HEK293 (cell line): ENCODE results near the gene ACADL.

Experiments
- CTCF ChIA-PET: fragments of 350-600 bp; formaldehyde crosslinking; extraction: SDS; loops from one replicate; lab custom pipeline; 2021; ENCODE audit warnings: antibody characterized with exemption; lab: Yijun Ruan, JAX
- POLR2A ChIA-PET: fragments of 300-600 bp; formaldehyde crosslinking; extraction: SDS; loops from one replicate; lab custom pipeline; 2020; ENCODE audit warnings: antibody characterized with exemption, inconsistent platforms; lab: Yijun Ruan, JAX
- H3K27ac ChIP-seq: fragments of 200-500 bp; sonication (Bioruptor generic); 2 replicates; pipeline ENCODE4 v1.5.1; 2014; ENCODE audit warnings: low read depth, low read length, control low read depth, inconsistent platforms; ENCODE audit errors: extremely low read depth
- H3K36me3 ChIP-seq, 2 experiments: fragments of 200-500 bp in 1 of 2; sonication (Bioruptor generic) in 1 of 2; 1 replicate in 1 of 2; 2 replicates in 1 of 2; pipeline ENCODE4 v1.5.1; 2014 to 2017; ENCODE audit warnings: inconsistent platforms in 2 of 2, low read length in 2 of 2; ENCODE audit not compliant: control insufficient read depth in 2 of 2, insufficient read depth in 1 of 2
- H3K4me1 ChIP-seq: fragments of 200-500 bp; sonication (Bioruptor generic); 2 replicates; pipeline ENCODE4 v1.5.1; 2014; ENCODE audit warnings: mild to moderate bottlenecking, low read length, inconsistent platforms; ENCODE audit not compliant: control insufficient read depth, insufficient read depth
- H3K4me3 ChIP-seq: 2 replicates; pipeline ENCODE4 v1.5.1; 2011; ENCODE audit warnings: low read depth, mild to moderate bottlenecking, control low read depth, low read length, moderate library complexity
- H3K9me3 ChIP-seq: fragments of 200-500 bp; sonication (Bioruptor generic); 2 replicates; pipeline ENCODE4 v1.5.1; 2014; ENCODE audit warnings: low read depth, low read length, inconsistent platforms; ENCODE audit not compliant: control insufficient read depth, insufficient read depth
- GLI2 ChIP-seq: fragments of 450-650 bp; formaldehyde crosslinking; IDR thresholded peaks from 2 replicates; pipeline ENCODE4; 2017; ENCODE audit warnings: missing biosample characterization, missing genetic modification characterization, low read depth, borderline replicate concordance
- MYNN ChIP-seq: fragments of 450-650 bp; formaldehyde crosslinking; IDR thresholded peaks from 2 replicates; pipeline ENCODE4 v1.5.1; 2016; ENCODE audit warnings: missing biosample characterization, missing genetic modification characterization, borderline replicate concordance
- SCRT1 ChIP-seq: fragments of 450-650 bp; formaldehyde crosslinking; IDR thresholded peaks from 2 replicates; pipeline ENCODE4 v1.5.1; 2016; ENCODE audit warnings: missing biosample characterization, missing genetic modification characterization, borderline replicate concordance
- SCRT2 ChIP-seq: fragments of 450-650 bp; formaldehyde crosslinking; IDR thresholded peaks from 2 replicates; pipeline ENCODE4 v1.5.1; 2016; ENCODE audit warnings: missing biosample characterization, missing genetic modification characterization
- ZBTB48 ChIP-seq: fragments of 450-650 bp; formaldehyde crosslinking; IDR thresholded peaks from 2 replicates; pipeline ENCODE4 v1.5.1; 2016; ENCODE audit warnings: missing biosample characterization, missing genetic modification characterization
- ZFP3 ChIP-seq: fragments of 450-650 bp; formaldehyde crosslinking; IDR thresholded peaks from 2 replicates; pipeline ENCODE4 v1.5.1; 2016; ENCODE audit warnings: low read depth, missing biosample characterization, missing genetic modification characterization
- ZNF2 ChIP-seq: fragments of 450-650 bp; formaldehyde crosslinking; IDR thresholded peaks from 2 replicates; pipeline ENCODE4 v1.5.1; 2016; ENCODE audit warnings: missing biosample characterization, missing genetic modification characterization
- ZNF24 ChIP-seq: fragments of 450-650 bp; formaldehyde crosslinking; IDR thresholded peaks from 2 replicates; pipeline ENCODE4 v1.5.1; 2016; ENCODE audit warnings: missing biosample characterization, missing genetic modification characterization
- ZNF266 ChIP-seq: fragments of 450-650 bp; formaldehyde crosslinking; IDR thresholded peaks from 2 replicates; pipeline ENCODE4 v1.5.1; 2016; ENCODE audit warnings: missing biosample characterization, missing genetic modification characterization, low read depth
- ZNF311 ChIP-seq: fragments of 450-650 bp; formaldehyde crosslinking; IDR thresholded peaks from 2 replicates; pipeline ENCODE4 v1.5.1; 2017; ENCODE audit warnings: missing biosample characterization, missing genetic modification characterization, borderline replicate concordance
- ZNF37A ChIP-seq: fragments of 450-650 bp; IDR thresholded peaks from 2 replicates; pipeline ENCODE4 v1.5.1; 2018; ENCODE audit warnings: missing biosample characterization, missing genetic modification characterization
- ZNF416 ChIP-seq: fragments of 450-650 bp; formaldehyde crosslinking; IDR thresholded peaks from 2 replicates; pipeline ENCODE4 v1.5.1; 2016; ENCODE audit warnings: missing biosample characterization, missing genetic modification characterization
- ZNF549 ChIP-seq: fragments of 450-650 bp; IDR thresholded peaks from 2 replicates; pipeline ENCODE4 v1.5.1; 2018; ENCODE audit warnings: missing biosample characterization, missing genetic modification characterization, mild to moderate bottlenecking, inconsistent platforms, moderate library complexity
- ZNF585B ChIP-seq: fragments of 450-650 bp; formaldehyde crosslinking; IDR thresholded peaks from 2 replicates; pipeline ENCODE4 v1.5.1; 2016; ENCODE audit warnings: missing biosample characterization, missing genetic modification characterization
- ZNF624 ChIP-seq: fragments of 450-650 bp; formaldehyde crosslinking; IDR thresholded peaks from 2 replicates; pipeline ENCODE4 v1.5.1; 2017; ENCODE audit warnings: missing biosample characterization, missing genetic modification characterization
- ZNF654 ChIP-seq: fragments of 450-650 bp; formaldehyde crosslinking; IDR thresholded peaks from 2 replicates; pipeline ENCODE4 v1.5.1; 2016; ENCODE audit warnings: low read depth, missing biosample characterization, missing genetic modification characterization
- ZNF830 ChIP-seq: fragments of 450-650 bp; IDR thresholded peaks from 2 replicates; pipeline ENCODE4 v1.5.0; 2018; ENCODE audit warnings: missing biosample characterization, missing genetic modification characterization, low read depth, mild to moderate bottlenecking, moderate library complexity
- TF ChIP-seq, protein P1 (sequence below): fragments of 450-650 bp; formaldehyde crosslinking; IDR thresholded peaks from 2 replicates; pipeline ENCODE4 v1.5.1; 2017; ENCODE audit warnings: missing biosample characterization, mild to moderate bottlenecking, missing genetic modification characterization, moderate library complexity
- TF ChIP-seq, protein P2 (sequence below): fragments of 450-650 bp; formaldehyde crosslinking; IDR thresholded peaks from 2 replicates; pipeline ENCODE4 v1.5.1; 2016; ENCODE audit warnings: missing biosample characterization, missing genetic modification characterization
- TF ChIP-seq, protein P3 (sequence below): fragments of 450-650 bp; formaldehyde crosslinking; IDR thresholded peaks from 2 replicates; pipeline ENCODE4 v1.5.1; 2016; ENCODE audit warnings: missing biosample characterization, missing genetic modification characterization
- TF ChIP-seq, protein P4 (sequence below): fragments of 450-650 bp; formaldehyde crosslinking; IDR thresholded peaks from 2 replicates; pipeline ENCODE4 v1.5.1; 2016; ENCODE audit warnings: missing biosample characterization, missing genetic modification characterization, low read depth
- TF ChIP-seq, protein P5 (sequence below): fragments of 450-650 bp; formaldehyde crosslinking; IDR thresholded peaks from 2 replicates; pipeline ENCODE4 v1.5.1; 2017; ENCODE audit warnings: missing biosample characterization, missing genetic modification characterization
- TF ChIP-seq, protein P6 (sequence below): fragments of 450-650 bp; formaldehyde crosslinking; IDR thresholded peaks from 2 replicates; pipeline ENCODE4 v1.5.1; 2016; ENCODE audit warnings: missing biosample characterization, missing genetic modification characterization

Gene ACADL

DNA sequence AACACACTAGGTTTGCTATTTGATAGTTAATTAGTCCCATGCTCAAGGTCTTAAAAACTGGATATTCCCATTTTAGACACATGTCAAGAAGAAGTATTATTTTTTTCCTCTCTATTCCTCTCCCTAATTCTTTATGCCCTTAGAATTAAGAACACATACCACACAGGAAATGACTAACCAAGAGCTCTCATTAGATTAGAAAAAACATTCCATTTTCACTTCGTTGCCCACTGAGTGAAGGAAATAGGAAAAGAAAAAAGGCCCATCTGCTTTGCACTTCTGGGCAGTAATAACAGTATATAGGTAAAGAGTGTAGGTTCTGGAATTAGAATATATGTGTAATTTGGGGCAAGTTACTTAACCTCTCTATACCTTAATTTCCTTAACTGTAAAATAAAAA, 26.9 kb downstream of the ACADL start (continued):
- TF ChIP-seq, protein P1, sequence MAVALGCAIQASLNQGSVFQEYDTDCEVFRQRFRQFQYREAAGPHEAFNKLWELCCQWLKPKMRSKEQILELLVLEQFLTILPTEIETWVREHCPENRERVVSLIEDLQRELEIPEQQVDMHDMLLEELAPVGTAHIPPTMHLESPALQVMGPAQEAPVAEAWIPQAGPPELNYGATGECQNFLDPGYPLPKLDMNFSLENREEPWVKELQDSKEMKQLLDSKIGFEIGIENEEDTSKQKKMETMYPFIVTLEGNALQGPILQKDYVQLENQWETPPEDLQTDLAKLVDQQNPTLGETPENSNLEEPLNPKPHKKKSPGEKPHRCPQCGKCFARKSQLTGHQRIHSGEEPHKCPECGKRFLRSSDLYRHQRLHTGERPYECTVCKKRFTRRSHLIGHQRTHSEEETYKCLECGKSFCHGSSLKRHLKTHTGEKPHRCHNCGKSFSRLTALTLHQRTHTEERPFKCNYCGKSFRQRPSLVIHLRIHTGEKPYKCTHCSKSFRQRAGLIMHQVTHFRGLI (tag by site-specific recombination): no peak
- TF ChIP-seq ZNF311 (tag by site-specific recombination): no peak
- no peak for TF ChIP-seq ZNF2 (tag by site-specific recombination)

DNA sequence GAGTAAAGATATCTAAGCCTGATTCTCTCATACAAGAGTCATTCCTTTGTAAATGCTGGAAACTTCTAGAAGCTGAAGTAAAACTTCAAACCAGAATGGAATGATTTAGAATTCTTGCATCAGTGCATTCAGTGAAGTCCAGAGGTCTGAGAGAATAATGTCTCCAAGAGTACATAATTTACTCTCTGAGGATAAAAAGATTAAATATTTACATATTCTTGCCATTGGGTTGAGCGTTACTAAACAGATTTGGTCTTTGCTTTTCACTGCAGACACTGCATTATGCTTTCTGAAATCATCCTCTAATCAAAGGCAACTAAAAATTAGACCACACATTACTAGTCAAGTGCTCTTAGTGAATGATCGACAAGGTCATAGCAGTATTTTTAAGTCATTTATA, 27.5 kb downstream of the ACADL start:
- H3K27ac ChIP-seq: no peak overlapping the region
- TF ChIP-seq, protein P2, sequence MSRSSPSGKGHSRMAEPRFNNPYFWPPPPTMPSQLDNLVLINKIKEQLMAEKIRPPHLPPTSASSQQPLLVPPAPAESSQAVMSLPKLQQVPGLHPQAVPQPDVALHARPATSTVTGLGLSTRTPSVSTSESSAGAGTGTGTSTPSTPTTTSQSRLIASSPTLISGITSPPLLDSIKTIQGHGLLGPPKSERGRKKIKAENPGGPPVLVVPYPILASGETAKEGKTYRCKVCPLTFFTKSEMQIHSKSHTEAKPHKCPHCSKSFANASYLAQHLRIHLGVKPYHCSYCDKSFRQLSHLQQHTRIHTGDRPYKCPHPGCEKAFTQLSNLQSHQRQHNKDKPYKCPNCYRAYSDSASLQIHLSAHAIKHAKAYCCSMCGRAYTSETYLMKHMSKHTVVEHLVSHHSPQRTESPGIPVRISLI (tag by site-specific recombination): no peak
- TF ChIP-seq ZFP3 (tag by site-specific recombination): no peak
- no peaks in the 10 kb centered on the region for H3K9me3 ChIP-seq
- H3K4me1 ChIP-seq: no peaks in the 10 kb centered on the region
- ChIA-PET POLR2A (no interaction called here), CTCF (interaction anchor here (0.6 to 2.0 kb wide), 8 partner anchors 9 to 1922 kb away, joined by 3 to 13 read pairs (median 4); no protein-coding TSS in a partner anchor)
- no peaks in the 10 kb centered on the region for H3K36me3 ChIP-seq
- H3K4me3 ChIP-seq: no peak overlapping the region

DNA sequence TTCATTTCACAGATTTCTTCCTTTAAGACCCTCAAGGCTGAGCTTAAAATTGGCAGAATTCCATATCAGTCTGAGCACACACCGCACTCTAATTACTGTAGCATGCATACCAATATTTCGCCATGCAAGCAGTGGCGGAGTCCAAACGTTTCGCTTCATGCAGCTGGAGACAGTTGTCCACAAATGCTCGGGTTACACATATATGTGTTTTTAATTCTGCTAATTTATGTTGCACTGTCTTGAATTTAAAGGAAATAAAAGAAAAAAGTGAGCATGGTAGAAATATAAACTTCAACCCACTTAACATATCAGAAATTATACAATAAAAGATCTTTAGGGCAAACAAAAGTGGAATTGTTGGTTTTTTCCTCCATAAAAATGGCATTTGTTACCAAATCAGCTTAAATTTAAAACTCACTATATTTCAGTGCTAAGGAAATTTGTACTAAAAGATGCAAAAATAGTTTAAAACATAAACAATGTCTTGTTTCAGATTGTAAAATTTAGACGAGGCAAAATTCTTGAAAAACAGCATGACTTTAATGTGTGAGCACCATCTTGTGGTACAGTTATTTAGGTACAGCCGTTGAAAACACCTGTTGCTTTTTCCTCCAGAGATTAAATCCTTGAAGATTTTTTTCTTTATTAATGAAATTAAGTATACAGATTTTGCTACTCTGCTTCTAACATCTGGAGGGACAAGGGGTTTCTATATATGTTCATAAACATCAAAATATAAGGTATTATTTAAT, 30.0 kb downstream of the ACADL start:
- TF ChIP-seq ZNF416 (tag by site-specific recombination): no peak
- TF ChIP-seq, protein P3, sequence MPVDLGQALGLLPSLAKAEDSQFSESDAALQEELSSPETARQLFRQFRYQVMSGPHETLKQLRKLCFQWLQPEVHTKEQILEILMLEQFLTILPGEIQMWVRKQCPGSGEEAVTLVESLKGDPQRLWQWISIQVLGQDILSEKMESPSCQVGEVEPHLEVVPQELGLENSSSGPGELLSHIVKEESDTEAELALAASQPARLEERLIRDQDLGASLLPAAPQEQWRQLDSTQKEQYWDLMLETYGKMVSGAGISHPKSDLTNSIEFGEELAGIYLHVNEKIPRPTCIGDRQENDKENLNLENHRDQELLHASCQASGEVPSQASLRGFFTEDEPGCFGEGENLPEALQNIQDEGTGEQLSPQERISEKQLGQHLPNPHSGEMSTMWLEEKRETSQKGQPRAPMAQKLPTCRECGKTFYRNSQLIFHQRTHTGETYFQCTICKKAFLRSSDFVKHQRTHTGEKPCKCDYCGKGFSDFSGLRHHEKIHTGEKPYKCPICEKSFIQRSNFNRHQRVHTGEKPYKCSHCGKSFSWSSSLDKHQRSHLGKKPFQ (tag by site-specific recombination): no peak
- TF ChIP-seq ZNF830 (tag by site-specific recombination): no peak
- TF ChIP-seq, protein P4, sequence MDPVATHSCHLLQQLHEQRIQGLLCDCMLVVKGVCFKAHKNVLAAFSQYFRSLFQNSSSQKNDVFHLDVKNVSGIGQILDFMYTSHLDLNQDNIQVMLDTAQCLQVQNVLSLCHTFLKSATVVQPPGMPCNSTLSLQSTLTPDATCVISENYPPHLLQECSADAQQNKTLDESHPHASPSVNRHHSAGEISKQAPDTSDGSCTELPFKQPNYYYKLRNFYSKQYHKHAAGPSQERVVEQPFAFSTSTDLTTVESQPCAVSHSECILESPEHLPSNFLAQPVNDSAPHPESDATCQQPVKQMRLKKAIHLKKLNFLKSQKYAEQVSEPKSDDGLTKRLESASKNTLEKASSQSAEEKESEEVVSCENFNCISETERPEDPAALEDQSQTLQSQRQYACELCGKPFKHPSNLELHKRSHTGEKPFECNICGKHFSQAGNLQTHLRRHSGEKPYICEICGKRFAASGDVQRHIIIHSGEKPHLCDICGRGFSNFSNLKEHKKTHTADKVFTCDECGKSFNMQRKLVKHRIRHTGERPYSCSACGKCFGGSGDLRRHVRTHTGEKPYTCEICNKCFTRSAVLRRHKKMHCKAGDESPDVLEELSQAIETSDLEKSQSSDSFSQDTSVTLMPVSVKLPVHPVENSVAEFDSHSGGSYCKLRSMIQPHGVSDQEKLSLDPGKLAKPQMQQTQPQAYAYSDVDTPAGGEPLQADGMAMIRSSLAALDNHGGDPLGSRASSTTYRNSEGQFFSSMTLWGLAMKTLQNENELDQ (tag by site-specific recombination): no peak
- TF ChIP-seq ZNF549 (tag by site-specific recombination): no peak
- no peak for TF ChIP-seq GLI2
- peak; percentile 97 for TF ChIP-seq SCRT2 (tag by site-specific recombination)
- TF ChIP-seq, protein P5, sequence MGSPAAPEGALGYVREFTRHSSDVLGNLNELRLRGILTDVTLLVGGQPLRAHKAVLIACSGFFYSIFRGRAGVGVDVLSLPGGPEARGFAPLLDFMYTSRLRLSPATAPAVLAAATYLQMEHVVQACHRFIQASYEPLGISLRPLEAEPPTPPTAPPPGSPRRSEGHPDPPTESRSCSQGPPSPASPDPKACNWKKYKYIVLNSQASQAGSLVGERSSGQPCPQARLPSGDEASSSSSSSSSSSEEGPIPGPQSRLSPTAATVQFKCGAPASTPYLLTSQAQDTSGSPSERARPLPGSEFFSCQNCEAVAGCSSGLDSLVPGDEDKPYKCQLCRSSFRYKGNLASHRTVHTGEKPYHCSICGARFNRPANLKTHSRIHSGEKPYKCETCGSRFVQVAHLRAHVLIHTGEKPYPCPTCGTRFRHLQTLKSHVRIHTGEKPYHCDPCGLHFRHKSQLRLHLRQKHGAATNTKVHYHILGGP (tag by site-specific recombination): no peak
- TF ChIP-seq SCRT1 (tag by site-specific recombination): peak; percentile 86
- TF ChIP-seq ZNF624: no peak
- TF ChIP-seq, protein P6, sequence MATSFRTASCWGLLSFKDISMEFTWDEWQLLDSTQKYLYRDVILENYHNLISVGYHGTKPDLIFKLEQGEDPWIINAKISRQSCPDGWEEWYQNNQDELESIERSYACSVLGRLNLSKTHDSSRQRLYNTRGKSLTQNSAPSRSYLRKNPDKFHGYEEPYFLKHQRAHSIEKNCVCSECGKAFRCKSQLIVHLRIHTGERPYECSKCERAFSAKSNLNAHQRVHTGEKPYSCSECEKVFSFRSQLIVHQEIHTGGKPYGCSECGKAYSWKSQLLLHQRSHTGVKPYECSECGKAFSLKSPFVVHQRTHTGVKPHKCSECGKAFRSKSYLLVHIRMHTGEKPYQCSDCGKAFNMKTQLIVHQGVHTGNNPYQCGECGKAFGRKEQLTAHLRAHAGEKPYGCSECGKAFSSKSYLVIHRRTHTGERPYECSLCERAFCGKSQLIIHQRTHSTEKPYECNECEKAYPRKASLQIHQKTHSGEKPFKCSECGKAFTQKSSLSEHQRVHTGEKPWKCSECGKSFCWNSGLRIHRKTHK (tag by site-specific recombination): no peak
- peak; percentile 79 for TF ChIP-seq ZNF654 (tag by site-specific recombination)
- TF ChIP-seq ZBTB48 (tag by site-specific recombination): no peak
- TF ChIP-seq ZNF24 (tag by site-specific recombination): no peak
- no peak for TF ChIP-seq ZNF585B (tag by site-specific recombination)
- no peak for TF ChIP-seq ZNF37A (tag by site-specific recombination)
- TF ChIP-seq MYNN: no peak
- TF ChIP-seq ZNF266: no peak
- TF ChIP-seq, all 188 proteins: peak for 3
- ChIA-PET CTCF (interaction anchor here (0.6 to 2.6 kb wide), 27 partner anchors 9 to 1450 kb away, joined by 3 to 44 read pairs (median 3); no protein-coding TSS in a partner anchor), POLR2A (no interaction called here)
- H3K4me1 ChIP-seq: no peaks in the 10 kb centered on the region
- no peak overlapping the region for H3K4me3 ChIP-seq
- H3K36me3 ChIP-seq: no peaks in the 10 kb centered on the region
- H3K27ac ChIP-seq: no peak overlapping the region
- no peaks in the 10 kb centered on the region for H3K9me3 ChIP-seq
